Keratinocyte (primary cell): ENCODE results near the gene HIVEP2. TPM values are rescaled to one million over a fixed set of nuclear protein-coding genes. Genes with fewer than 3 reads are reported as not detected.

ENCODE experiments used
- DNase-seq: peaks from one replicate; pipeline ENCODE4 v3.0.0-alpha.2; 2011; ENCODE audit warnings: low read depth, missing footprints, low spot score
- FAIRE-seq: peaks from 2 replicates; lab custom pipeline; 2011; peaks lifted over from hg19 to GRCh38; lab: Jason Lieb, UNC
- H2AFZ ChIP-seq: 2 replicates; pipeline ENCODE4 v1.6.0; 2012; ENCODE audit warnings: low read length, control low read depth, inconsistent platforms; ENCODE audit not compliant: control insufficient read depth
- H3K27ac ChIP-seq: 2 replicates; pipeline ENCODE4 v1.5.1; 2011; ENCODE audit warnings: low read length; ENCODE audit not compliant: control insufficient read depth, insufficient read depth
- H3K27me3 ChIP-seq: 3 replicates; pipeline ENCODE4 v1.6.0; 2011; ENCODE audit warnings: low read length; ENCODE audit not compliant: control insufficient read depth, insufficient read depth; ENCODE audit errors: extremely low read depth
- H3K36me3 ChIP-seq, 2 experiments: 2 replicates in 1 of 2; 3 replicates in 1 of 2; pipeline ENCODE4 v1.5.1; 2011; ENCODE audit warnings: low read length in 2 of 2, mild to moderate bottlenecking in 1 of 2; ENCODE audit not compliant: control insufficient read depth in 2 of 2, insufficient read depth in 2 of 2; ENCODE audit errors: extremely low read depth in 1 of 2
- H3K4me1 ChIP-seq: 3 replicates; pipeline ENCODE4 v1.5.1; 2011; ENCODE audit warnings: low read length; ENCODE audit not compliant: control insufficient read depth, insufficient read depth; ENCODE audit errors: extremely low read depth
- H3K4me2 ChIP-seq: 3 replicates; pipeline ENCODE4 v1.6.0; 2011; ENCODE audit warnings: low read depth, low read length; ENCODE audit not compliant: control insufficient read depth, insufficient read depth; ENCODE audit errors: extremely low read depth
- H3K4me3 ChIP-seq, 3 experiments: fragments of 200-600 bp in 1 of 3; sonication (generic) in 1 of 3; 2 replicates in 2 of 3; 3 replicates in 1 of 3; pipeline ENCODE4 v1.5.1; 2011 to 2016; ENCODE audit warnings: low read length in 3 of 3, mild to moderate bottlenecking in 3 of 3, control low read depth in 2 of 3, inconsistent platforms in 1 of 3, low read depth in 1 of 3, mixed read lengths in 1 of 3, mixed run types in 1 of 3, moderate library complexity in 1 of 3; ENCODE audit not compliant: control insufficient read depth in 2 of 3, insufficient read depth in 2 of 3; ENCODE audit errors: extremely low read depth in 1 of 3
- H3K79me2 ChIP-seq: 2 replicates; pipeline ENCODE4 v1.6.0; 2012; ENCODE audit warnings: low read length; ENCODE audit not compliant: control insufficient read depth, insufficient read depth
- H3K9ac ChIP-seq: 3 replicates; pipeline ENCODE4 v1.6.0; 2011; ENCODE audit warnings: low read length; ENCODE audit not compliant: control insufficient read depth, insufficient read depth; ENCODE audit errors: extremely low read depth
- H3K9me1 ChIP-seq: 3 replicates; pipeline ENCODE4 v1.6.0; 2011; ENCODE audit warnings: low read length; ENCODE audit not compliant: control insufficient read depth, insufficient read depth; ENCODE audit errors: extremely low read depth
- H3K9me3 ChIP-seq: 2 replicates; pipeline ENCODE4 v1.5.1; 2012; ENCODE audit warnings: low read depth, low read length; ENCODE audit not compliant: control insufficient read depth
- H4K20me1 ChIP-seq: 3 replicates; pipeline ENCODE4 v1.6.0; 2011; ENCODE audit warnings: low read length; ENCODE audit not compliant: control insufficient read depth, insufficient read depth; ENCODE audit errors: extremely low read depth
- EZH2 ChIP-seq: IDR thresholded peaks from one replicate; pipeline ENCODE4 v1.6.1; 2012; ENCODE audit warnings: inconsistent platforms, mild to moderate bottlenecking, low read length, moderate library complexity
- dilution Hi-C: fragments of 300-500 bp; cut with MboI; formaldehyde crosslinking; loops from one replicate; pipeline ENCODE4 v1.7.0; 2020; ENCODE audit warnings: low sequenced_read_pairs; ENCODE audit not compliant: extremely low pct_ligation_motif_present
- polyA plus RNA-seq, 5 experiments: library from polyadenylated mRNA; depleted of rRNA in 3 of 5; stranded (reverse) in 3 of 5; stranded (forward) in 1 of 5; unstranded in 1 of 5; fragments of >200 nt; gene quantifications; 1 replicate in 1 of 5; 2 replicates in 3 of 5; 3 replicates in 1 of 5; pipeline versions ENCODE4 v1.2.1 to v1.2.3, GENCODE V29; 2011 to 2012; ENCODE audit warnings: missing spikeins in 2 of 5, low read depth in 1 of 5, low replicate concordance in 1 of 5
- TF ChIP-seq, protein P1 (sequence below), 3 experiments: IDR thresholded peaks in 1 of 3; conservative IDR thresholded peaks in 1 of 3; optimal IDR thresholded peaks in 1 of 3; 2 replicates in 2 of 3; 3 replicates in 1 of 3; pipeline versions ENCODE3 to v1.5.1; 2011; ENCODE audit warnings: low read length in 3 of 3, mild to moderate bottlenecking in 3 of 3, moderate library complexity in 2 of 3, control low read depth in 1 of 3, inconsistent platforms in 1 of 3; ENCODE audit not compliant: insufficient read depth in 2 of 3; ENCODE audit errors: extremely low read depth in 1 of 3

Gene HIVEP2
- polyA plus RNA-seq, 1 donor (not counting 4 experiments of a cell fraction or from before 2014, with no cell fraction given): 8.9 TPM

DNA sequence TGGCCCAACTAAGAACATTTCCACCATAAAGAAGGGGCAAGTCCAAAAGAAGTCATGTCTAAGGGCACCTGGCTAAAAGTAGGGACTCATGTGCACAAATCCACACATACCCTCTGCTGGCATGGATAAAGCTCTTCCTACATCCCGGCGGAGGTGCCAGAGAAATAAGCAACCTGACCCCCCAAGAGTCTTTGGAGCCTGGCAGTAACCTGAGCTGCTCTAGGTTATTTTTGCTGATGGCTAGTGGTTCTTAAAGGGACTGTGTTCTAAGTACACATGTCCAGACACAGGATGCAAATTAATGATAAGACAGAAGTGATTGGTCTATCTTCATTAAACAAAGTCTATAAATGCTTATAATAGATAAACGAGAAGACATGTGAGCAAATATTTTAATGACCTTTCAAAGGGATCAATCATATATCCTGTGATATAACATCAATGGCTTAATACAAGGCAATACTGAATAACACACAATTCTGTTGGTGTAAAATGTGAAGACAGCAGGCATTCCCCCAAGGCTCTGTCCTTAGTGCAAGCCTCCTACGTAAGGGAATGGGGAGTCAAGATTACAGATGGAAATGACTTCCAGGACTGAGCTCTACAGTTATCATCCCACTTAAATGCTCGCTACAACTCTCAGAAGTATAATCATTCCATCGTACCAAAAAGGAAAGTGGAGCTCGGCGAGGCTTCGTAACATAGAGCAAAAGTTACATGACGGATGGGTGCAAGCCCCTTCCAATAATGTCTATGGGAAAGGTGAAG lies 52.5 kb downstream of the HIVEP2 start:
- Histone ChIP-seq H2AFZ (no peak overlapping the region), H3K36me3 (no peaks in the 10 kb centered on the region), H3K9me1 (no peaks in the 10 kb centered on the region), H3K9me3 (no peaks in the 10 kb centered on the region), H3K9ac (no peak overlapping the region), H4K20me1 (no peaks in the 10 kb centered on the region), H3K4me1 (peaks cover 12% of the 10 kb centered on the region), H3K79me2 (peaks cover 10% of the 10 kb centered on the region), H3K27me3 (no peaks in the 10 kb centered on the region), H3K27ac (no peak overlapping the region), H3K4me2 (peak overlapping the region; percentile 20), H3K4me3 (no peak overlapping the region)
- FAIRE-seq (no peak), DNase-seq (no peak)
- dilution Hi-C loops: no loop called here
- TF ChIP-seq, protein P1, sequence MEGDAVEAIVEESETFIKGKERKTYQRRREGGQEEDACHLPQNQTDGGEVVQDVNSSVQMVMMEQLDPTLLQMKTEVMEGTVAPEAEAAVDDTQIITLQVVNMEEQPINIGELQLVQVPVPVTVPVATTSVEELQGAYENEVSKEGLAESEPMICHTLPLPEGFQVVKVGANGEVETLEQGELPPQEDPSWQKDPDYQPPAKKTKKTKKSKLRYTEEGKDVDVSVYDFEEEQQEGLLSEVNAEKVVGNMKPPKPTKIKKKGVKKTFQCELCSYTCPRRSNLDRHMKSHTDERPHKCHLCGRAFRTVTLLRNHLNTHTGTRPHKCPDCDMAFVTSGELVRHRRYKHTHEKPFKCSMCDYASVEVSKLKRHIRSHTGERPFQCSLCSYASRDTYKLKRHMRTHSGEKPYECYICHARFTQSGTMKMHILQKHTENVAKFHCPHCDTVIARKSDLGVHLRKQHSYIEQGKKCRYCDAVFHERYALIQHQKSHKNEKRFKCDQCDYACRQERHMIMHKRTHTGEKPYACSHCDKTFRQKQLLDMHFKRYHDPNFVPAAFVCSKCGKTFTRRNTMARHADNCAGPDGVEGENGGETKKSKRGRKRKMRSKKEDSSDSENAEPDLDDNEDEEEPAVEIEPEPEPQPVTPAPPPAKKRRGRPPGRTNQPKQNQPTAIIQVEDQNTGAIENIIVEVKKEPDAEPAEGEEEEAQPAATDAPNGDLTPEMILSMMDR (optimal IDR thresholded peaks at IDR 0.05 in 1 of 3, IDR thresholded peaks at IDR 0.05 in 1 of 3, conservative IDR thresholded peaks at IDR 0.05 in 1 of 3; ENCODE audit: extremely low read depth in 1 of 3, insufficient read depth in 2 of 3, low read length in 3 of 3): no peak
- no peak for TF ChIP-seq EZH2

DNA sequence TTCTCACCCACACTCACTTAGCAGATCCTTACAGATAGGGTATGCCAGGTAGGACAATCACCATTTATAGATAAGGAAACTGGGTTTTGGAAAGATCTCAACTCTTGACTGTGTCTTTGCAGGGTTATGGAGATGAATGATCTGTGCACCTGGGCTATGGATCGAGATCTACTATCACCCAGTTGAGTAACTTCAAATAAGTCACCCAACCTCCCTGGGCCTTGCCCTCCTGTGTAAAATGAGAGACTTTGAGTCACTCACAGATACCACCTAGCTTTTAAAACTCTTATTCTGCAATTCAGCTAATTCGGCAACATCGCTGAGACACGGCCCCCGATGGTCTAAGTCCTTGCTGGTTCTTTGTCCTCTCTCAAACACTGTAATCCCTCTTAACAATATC lies 53.5 kb downstream of the HIVEP2 start:
- Histone ChIP-seq H3K9me1 (no peaks in the 10 kb centered on the region), H3K4me3 (no peak overlapping the region), H3K9ac (no peak overlapping the region), H3K79me2 (peaks cover 10% of the 10 kb centered on the region), H4K20me1 (no peaks in the 10 kb centered on the region), H3K27me3 (no peaks in the 10 kb centered on the region), H2AFZ (no peak overlapping the region), H3K4me2 (no peak overlapping the region), H3K27ac (no peak overlapping the region), H3K4me1 (peaks cover 17% of the 10 kb centered on the region), H3K36me3 (no peaks in the 10 kb centered on the region), H3K9me3 (no peaks in the 10 kb centered on the region)
- TF ChIP-seq, protein P1 (optimal IDR thresholded peaks at IDR 0.05 in 1 of 3, IDR thresholded peaks at IDR 0.05 in 1 of 3, conservative IDR thresholded peaks at IDR 0.05 in 1 of 3; ENCODE audit: extremely low read depth in 1 of 3, insufficient read depth in 2 of 3, low read length in 3 of 3): no peak
- no peak for TF ChIP-seq EZH2
- dilution Hi-C loops: no loop called here
- DNase-seq: no peak
- no peak for FAIRE-seq
